GM23338 (cell line): ENCODE data around the gene NKX3-2. TPM values are rescaled to one million over a fixed set of nuclear protein-coding genes. Genes with fewer than 3 reads are reported as not detected.
A peak's percentile ranks its signal among the peaks of the same experiment; 100 is the strongest.

ENCODE experiments used
- ATAC-seq: fragments of 200-7000 bp; cut with Tn5 transposase; 3 replicates; pipeline ENCODE4 v1.9.1; 2020
- DNase-seq: peaks from one replicate; pipeline ENCODE4 v3.0.0-alpha.2; 2015; ENCODE audit warnings: low spot score
- H2AFZ ChIP-seq: fragments of 200-600 bp; sonication (generic); 2 replicates; pipeline ENCODE4 v1.8.0; 2016; ENCODE audit warnings: antibody characterized with exemption, mild to moderate bottlenecking, moderate library complexity
- H3F3A ChIP-seq: fragments of 200-600 bp; sonication (generic); replicated peaks from 2 replicates; pipeline ENCODE4 v1.8.0; 2017; ENCODE audit warnings: antibody characterized with exemption, mixed run types, low read depth
- H3K27ac ChIP-seq: fragments of 200-600 bp; sonication (generic); 2 replicates; pipeline ENCODE4 v1.6.1; 2016; ENCODE audit warnings: low read depth
- H3K27me3 ChIP-seq: fragments of 200-600 bp; sonication (generic); 2 replicates; pipeline ENCODE4 v1.8.0; 2016; ENCODE audit warnings: mild to moderate bottlenecking, mixed run types, moderate library complexity; ENCODE audit not compliant: insufficient read depth
- H3K36me3 ChIP-seq: fragments of 200-600 bp; sonication (generic); 2 replicates; pipeline ENCODE4 v1.8.0; 2016; ENCODE audit warnings: mild to moderate bottlenecking; ENCODE audit not compliant: insufficient read depth
- H3K4me1 ChIP-seq: fragments of 200-600 bp; sonication (generic); 2 replicates; pipeline ENCODE4 v1.8.0; 2016; ENCODE audit warnings: mild to moderate bottlenecking, moderate library complexity; ENCODE audit not compliant: insufficient read depth
- H3K4me2 ChIP-seq: fragments of 200-600 bp; sonication (generic); 2 replicates; pipeline ENCODE4 v1.7.1; 2017; ENCODE audit warnings: mixed run types
- H3K4me3 ChIP-seq: fragments of 200-600 bp; sonication (generic); 2 replicates; pipeline ENCODE4 v1.6.1; 2016; ENCODE audit warnings: mixed run types
- H3K79me2 ChIP-seq: fragments of 200-600 bp; sonication (generic); replicated peaks from 2 replicates; pipeline ENCODE4 v1.8.0; 2017; ENCODE audit warnings: mild to moderate bottlenecking; ENCODE audit not compliant: insufficient read depth
- H3K9me2 ChIP-seq: fragments of 200-600 bp; sonication (generic); 2 replicates; pipeline ENCODE4 v1.8.0; 2017; ENCODE audit not compliant: insufficient read depth
- H4K20me1 ChIP-seq: fragments of 200-600 bp; sonication (generic); replicated peaks from 2 replicates; pipeline ENCODE4 v1.8.0; 2017; ENCODE audit warnings: mild to moderate bottlenecking; ENCODE audit not compliant: insufficient read depth
- H3K27ac Mint-ChIP-seq: 2 replicates; pipeline ENCODE4 v1.8.0; 2020; ENCODE audit warnings: inconsistent platforms, mild to moderate bottlenecking, moderate library complexity, mixed read lengths
- H3K27me3 Mint-ChIP-seq: 3 replicates; pipeline ENCODE4 v1.8.0; 2022; ENCODE audit warnings: low read depth, mild to moderate bottlenecking, moderate library complexity, mixed read lengths, inconsistent platforms; ENCODE audit not compliant: insufficient read depth, poor library complexity
- H3K36me3 Mint-ChIP-seq: 3 replicates; pipeline ENCODE4 v1.8.0; 2021; ENCODE audit warnings: low read depth, mild to moderate bottlenecking, inconsistent platforms, moderate library complexity, mixed read lengths
- H3K4me1 Mint-ChIP-seq: 3 replicates; pipeline ENCODE4 v1.8.0; 2020; ENCODE audit warnings: mild to moderate bottlenecking, inconsistent platforms, mixed read lengths
- H3K4me3 Mint-ChIP-seq: 3 replicates; pipeline ENCODE4 v1.8.0; 2021; ENCODE audit warnings: moderate library complexity, mild to moderate bottlenecking, inconsistent platforms, mixed read lengths
- H3K9me3 Mint-ChIP-seq: 3 replicates; pipeline ENCODE4 v1.8.0; 2020; ENCODE audit warnings: moderate library complexity, mild to moderate bottlenecking, inconsistent platforms, mixed read lengths
- CREB1 ChIP-seq: fragments of 250-450 bp; sonication (Bioruptor Pico); IDR thresholded peaks from 2 replicates; pipeline ENCODE4 v1.5.0; 2020; ENCODE audit warnings: low read depth, mild to moderate bottlenecking, moderate library complexity
- CTCF ChIP-seq, 2 experiments: fragments of 200-600 bp in 1 of 2; sonication (generic) in 1 of 2; conservative IDR thresholded peaks; 2 replicates each; pipeline versions ENCODE4 v1.5.1 to v1.6.1; 2016 to 2017; ENCODE audit warnings: antibody characterized with exemption in 2 of 2, low read depth in 2 of 2, mild to moderate bottlenecking in 2 of 2, moderate library complexity in 1 of 2
- ETS1 ChIP-seq: IDR thresholded peaks from 2 replicates; pipeline ENCODE4 v1.6.1; 2016; ENCODE audit warnings: antibody characterized with exemption
- EZH2 ChIP-seq: fragments of 200-600 bp; sonication (generic); IDR thresholded peaks from one replicate; pipeline ENCODE4 v1.8.0; 2017; ENCODE audit warnings: antibody characterized with exemption, mild to moderate bottlenecking, low read depth; ENCODE audit not compliant: unreplicated experiment
- EZH2phosphoT487 ChIP-seq: fragments of 200-600 bp; sonication (generic); IDR thresholded peaks from one replicate; pipeline ENCODE4 v1.8.1; 2018; ENCODE audit warnings: antibody characterized with exemption; ENCODE audit not compliant: unreplicated experiment
- NANOG ChIP-seq: IDR thresholded peaks from 2 replicates; pipeline ENCODE4 v1.6.1; 2016; ENCODE audit warnings: antibody characterized with exemption, borderline replicate concordance
- POLR2AphosphoS5 ChIP-seq: IDR thresholded peaks from 2 replicates; pipeline ENCODE4 v1.6.1; 2016; ENCODE audit warnings: antibody characterized with exemption, low read depth
- STAT1 ChIP-seq: IDR thresholded peaks from one replicate; pipeline ENCODE4 v1.6.1; 2016; ENCODE audit warnings: antibody characterized with exemption; ENCODE audit not compliant: unreplicated experiment
- polyA plus RNA-seq: library from polyadenylated mRNA; unstranded; fragments of >200 nt; fragmentation: Nextera tagmentation; extraction: Ambion mirVana; gene quantifications from 2 replicates; pipeline ENCODE4 v1.2.1, GENCODE V29; 2016
- total RNA-seq: library from RNA; depleted of rRNA; stranded (reverse); fragments of >200 nt; shearing (Covaris generic); gene quantifications from 2 replicates; pipeline ENCODE4 v1.2.3, GENCODE V29; 2014

NKX3-2 gene
- total and polyA plus RNA-seq, 2 experiments from 2014 or later, result 0.14 TPM; not detected in 1

- TF ChIP-seq CREB1 (CRISPR knock-in tag), result no peak
Measured at GRCh38 chr4:13530823-13531624, 13.3 kb downstream of the NKX3-2 start (continued).

GRCh38 chr4:13529128-13529919 is 15.0 kb downstream of the NKX3-2 start:
- H3K4me1 ChIP-seq, result peaks cover 88% of the 10 kb centered on the region
- peaks cover 61% of the 10 kb centered on the region for H3K4me1 Mint-ChIP-seq
- no peaks in the 10 kb centered on the region for H3K36me3 ChIP-seq
- peak overlapping the region; percentile 49 for H3K4me3 ChIP-seq
- peaks cover 6% of the 10 kb centered on the region; the same call in 1 of the 2 replicates for H4K20me1 ChIP-seq
- H3F3A ChIP-seq, result peaks cover 52% of the 10 kb centered on the region
- peaks cover 100% of the 10 kb centered on the region for H3K27me3 ChIP-seq
- no peak overlapping the region for H3K27ac ChIP-seq
- H3K9me2 ChIP-seq, result no peaks in the 10 kb centered on the region
- no peak overlapping the region for H2AFZ ChIP-seq
- H3K27me3 Mint-ChIP-seq, result peaks cover 90% of the 10 kb centered on the region
- peaks cover 6% of the 10 kb centered on the region for H3K9me3 Mint-ChIP-seq
- H3K4me3 Mint-ChIP-seq, result no peak overlapping the region
- H3K36me3 Mint-ChIP-seq, result peaks cover 7% of the 10 kb centered on the region
- DNase-seq (no peak), ATAC-seq (no peak)
- no peak overlapping the region for H3K27ac Mint-ChIP-seq
- H3K79me2 ChIP-seq, result no peaks in the 10 kb centered on the region
- peak overlapping the region; percentile 81 for H3K4me2 ChIP-seq
- peak; percentile 86 for TF ChIP-seq EZH2phosphoT487
- TF ChIP-seq EZH2, result peak; percentile 94
- TF ChIP-seq CREB1 (CRISPR knock-in tag), result no peak

- Histone ChIP-seq H4K20me1 (peaks cover 6% of the 10 kb centered on the region; the same call in 1 of the 2 replicates), H3K4me3 (peak overlapping the region; percentile 49), H3K27me3 (peaks cover 100% of the 10 kb centered on the region), H3F3A (peaks cover 48% of the 10 kb centered on the region), H3K9me2 (no peaks in the 10 kb centered on the region), H2AFZ (no peak overlapping the region), H3K36me3 (no peaks in the 10 kb centered on the region), H3K4me2 (peak overlapping the region; percentile 81), H3K79me2 (no peaks in the 10 kb centered on the region), H3K4me1 (peaks cover 83% of the 10 kb centered on the region), H3K27ac (no peak overlapping the region)
- Mint-ChIP-seq H3K4me1 (peaks cover 56% of the 10 kb centered on the region), H3K27ac (no peak overlapping the region), H3K4me3 (peak overlapping the region; percentile 23; the same call in 1 of the 3 replicates), H3K9me3 (peaks cover 11% of the 10 kb centered on the region), H3K27me3 (peaks cover 90% of the 10 kb centered on the region), H3K36me3 (peaks cover 13% of the 10 kb centered on the region)
- ATAC-seq (no peak), DNase-seq (no peak)
- TF ChIP-seq EZH2 (no peak), CTCF (conservative IDR thresholded peaks at IDR 0.05; ENCODE audit: low read depth in 2 of 2) (no peak), POLR2AphosphoS5 (no peak), STAT1 (no peak), CREB1 (CRISPR knock-in tag) (no peak), NANOG (no peak), ETS1 (no peak)
Measured at GRCh38 chr4:13528821-13529127, 15.5 kb downstream of the NKX3-2 start.
